GM19467 (cell line): Measurements from ENCODE around the gene COL13A1.

Experiments used
- ATAC-seq: cut with Tn5 transposase; IDR thresholded peaks from one replicate; pipeline ENCODE4 v1.9.1; 2021; ENCODE audit warnings: mild to moderate bottlenecking, moderate library complexity; ENCODE audit not compliant: unreplicated experiment

Gene COL13A1

GRCh38 chr10:69818676-69819239 is 17.1 kb downstream of the COL13A1 start:
- ATAC-seq: no peak

- ATAC-seq: no peak
Observed at GRCh38 chr10:69819716-69820506, 18.2 kb downstream of the COL13A1 start.

- ATAC-seq: no peak
Observed at GRCh38 chr10:69820817-69821216, 19.1 kb downstream of the COL13A1 start.

GRCh38 chr10:69825604-69826003 is 23.9 kb downstream of the COL13A1 start:
- no peak for ATAC-seq

- no peak for ATAC-seq
Observed at GRCh38 chr10:69826094-69826493, 24.4 kb downstream of the COL13A1 start.

- ATAC-seq: no peak
Observed at GRCh38 chr10:69826789-69827554, 25.3 kb downstream of the COL13A1 start.

- no peak for ATAC-seq
Observed at GRCh38 chr10:69828144-69828870, 26.6 kb downstream of the COL13A1 start.

- no peak for ATAC-seq
Observed at GRCh38 chr10:69829775-69830174, 28.1 kb downstream of the COL13A1 start.

GRCh38 chr10:69831231-69831855 is 29.6 kb downstream of the COL13A1 start:
- ATAC-seq: no peak

GRCh38 chr10:69835233-69835632 is 33.5 kb downstream of the COL13A1 start:
- ATAC-seq: no peak

- ATAC-seq: no peak
Observed at GRCh38 chr10:69835875-69836730, 34.4 kb downstream of the COL13A1 start.

- no peak for ATAC-seq
Observed at GRCh38 chr10:69836731-69837030, 35.0 kb downstream of the COL13A1 start.

- no peak for ATAC-seq
Observed at GRCh38 chr10:69837261-69837660, 35.6 kb downstream of the COL13A1 start.

- ATAC-seq: no peak
Observed at GRCh38 chr10:69838418-69838817, 36.7 kb downstream of the COL13A1 start.

- no peak for ATAC-seq
Observed at GRCh38 chr10:69838853-69839252, 37.1 kb downstream of the COL13A1 start.

- no peak for ATAC-seq
Observed at GRCh38 chr10:69839696-69840345, 38.1 kb downstream of the COL13A1 start.

- no peak for ATAC-seq
Observed at GRCh38 chr10:69840773-69841172, 39.1 kb downstream of the COL13A1 start.

GRCh38 chr10:69842020-69842419 is 40.3 kb downstream of the COL13A1 start:
- no peak for ATAC-seq

- ATAC-seq: no peak
Observed at GRCh38 chr10:69842882-69843281, 41.2 kb downstream of the COL13A1 start.

- no peak for ATAC-seq
Observed at GRCh38 chr10:69843923-69844322, 42.2 kb downstream of the COL13A1 start.
